Activated CD4-positive, alpha-beta T cell treated with anti-CD3 and anti-CD28 coated beads for 48 hours (primary cell): Measurements from ENCODE around the gene EYA3.
"Not testable (repeated sequence)": the region's sequence is repeated elsewhere in the genome, so short reads cannot be mapped to it uniquely, and the experiment has no call there.

Experiments used
- DNase-seq: peaks from one replicate; pipeline ENCODE4 v3.0.0-alpha.2; 2020

EYA3 gene

DNA sequence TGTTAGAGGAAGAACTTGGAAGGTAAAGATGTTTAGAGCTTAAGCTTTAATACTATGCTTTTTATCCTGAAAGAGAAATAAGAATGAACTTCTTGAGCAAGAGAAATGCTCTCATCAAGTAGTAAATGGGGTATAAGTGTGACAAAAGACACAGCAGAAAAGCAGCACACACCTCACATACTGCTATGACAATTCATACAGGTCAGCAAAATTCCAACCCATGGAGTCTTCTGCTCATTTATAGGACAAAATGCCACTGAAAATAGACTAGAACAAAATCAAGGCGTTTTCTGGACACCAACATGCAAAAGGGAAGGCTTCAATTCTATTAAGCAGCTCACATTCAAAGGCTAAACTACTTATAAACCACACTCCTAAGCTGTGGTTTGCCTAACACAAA lies 61.2 kb downstream of the EYA3 start:
- no peak for DNase-seq

DNA sequence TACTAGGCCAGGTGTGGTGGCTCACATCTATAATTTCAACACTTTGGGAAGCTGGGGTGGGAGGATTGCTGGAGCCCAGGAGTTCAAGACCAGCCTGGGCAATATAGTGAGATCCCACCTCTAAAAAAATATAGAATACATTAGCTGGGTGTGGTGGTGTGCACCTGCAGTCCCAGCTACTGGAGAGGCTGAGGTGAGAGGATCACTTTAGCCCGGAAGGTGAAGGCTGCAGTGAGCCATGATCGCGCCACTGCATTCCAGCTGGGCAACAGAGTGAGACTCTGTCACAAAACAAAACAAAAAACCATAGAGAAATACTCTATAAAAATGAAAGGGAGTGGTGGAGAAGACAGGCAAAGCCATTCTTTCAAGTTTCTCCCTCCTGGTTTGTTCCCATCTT lies 62.1 kb downstream of the EYA3 start:
- no peak for DNase-seq

DNA sequence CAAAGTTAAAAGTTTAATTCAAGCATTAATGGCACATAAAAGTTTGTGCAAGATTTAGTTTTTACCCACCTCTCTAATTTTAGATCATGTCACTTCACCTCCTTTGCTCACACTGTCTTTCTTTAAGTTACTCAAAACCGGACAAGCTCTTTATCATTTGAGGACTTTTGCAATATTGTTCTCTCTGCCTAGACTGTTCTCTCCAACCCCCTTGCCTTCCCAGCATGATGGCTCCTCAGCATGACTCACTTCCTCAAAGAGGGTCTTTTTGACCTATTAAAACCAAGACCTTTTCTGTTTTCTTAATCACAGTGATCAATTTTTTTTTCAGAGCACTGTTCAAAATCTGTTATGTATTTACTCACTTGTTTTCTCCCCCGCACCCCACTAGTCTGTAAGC lies 67.3 kb downstream of the EYA3 start:
- DNase-seq: no peak

DNA sequence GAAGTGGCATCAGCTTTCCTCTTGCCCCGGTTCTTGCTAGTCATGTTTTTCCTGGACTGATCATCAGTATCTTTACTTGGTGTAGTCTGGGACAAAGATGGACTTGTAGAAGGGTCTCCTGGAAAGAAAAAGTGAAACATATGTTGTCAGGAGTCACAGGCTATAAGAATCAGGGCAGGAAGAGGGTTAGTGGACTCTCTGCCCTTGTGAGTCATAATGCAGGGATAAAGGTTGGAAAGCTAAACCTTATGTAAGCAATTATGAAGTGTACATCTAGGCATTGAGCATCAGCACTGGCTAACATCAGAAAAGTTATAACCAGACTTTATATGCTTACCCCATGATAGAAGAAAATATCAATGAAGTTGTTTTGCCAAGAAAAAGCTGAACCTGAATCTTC lies 77.4 kb downstream of the EYA3 start:
- no peak for DNase-seq

DNA sequence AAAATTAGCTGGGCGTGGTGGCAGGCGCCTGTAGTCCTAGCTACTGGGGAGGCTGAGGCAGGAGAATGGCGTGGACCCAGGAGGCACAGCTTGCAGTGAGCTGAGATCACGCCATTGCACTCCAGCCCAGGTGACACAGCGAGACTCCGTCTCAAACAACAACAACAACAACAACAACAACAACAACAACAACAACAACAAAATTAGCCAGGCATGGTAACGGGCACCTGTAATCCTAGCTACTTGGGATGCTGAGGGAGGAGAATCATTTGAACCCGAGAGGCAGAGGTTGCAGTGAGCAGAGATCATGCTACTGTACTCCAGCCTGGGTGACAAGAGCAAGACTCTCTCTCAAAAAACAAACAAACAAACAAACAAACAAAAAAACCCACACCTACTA lies 85.3 kb downstream of the EYA3 start:
- DNase-seq: not testable (repeated sequence)

DNA sequence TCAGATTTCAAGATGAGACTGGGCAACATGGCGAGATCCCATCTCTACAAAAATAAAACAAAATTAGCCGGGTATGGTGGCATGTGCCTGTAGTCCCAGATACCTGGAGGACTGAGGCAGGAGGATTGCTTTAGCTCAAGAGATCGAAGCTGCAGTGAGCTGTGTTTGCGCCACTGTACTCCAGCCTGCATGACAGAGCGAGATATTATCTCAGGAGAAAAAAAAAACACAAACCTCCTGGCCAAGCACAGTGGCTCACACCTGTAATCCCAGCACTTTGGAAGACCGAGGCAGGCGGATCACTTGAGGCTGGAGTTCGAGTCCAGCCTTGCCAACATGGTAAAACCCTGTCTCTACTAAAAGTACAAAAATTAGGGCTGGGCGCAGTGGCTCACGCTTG lies 85.8 kb downstream of the EYA3 start:
- DNase-seq: no peak

DNA sequence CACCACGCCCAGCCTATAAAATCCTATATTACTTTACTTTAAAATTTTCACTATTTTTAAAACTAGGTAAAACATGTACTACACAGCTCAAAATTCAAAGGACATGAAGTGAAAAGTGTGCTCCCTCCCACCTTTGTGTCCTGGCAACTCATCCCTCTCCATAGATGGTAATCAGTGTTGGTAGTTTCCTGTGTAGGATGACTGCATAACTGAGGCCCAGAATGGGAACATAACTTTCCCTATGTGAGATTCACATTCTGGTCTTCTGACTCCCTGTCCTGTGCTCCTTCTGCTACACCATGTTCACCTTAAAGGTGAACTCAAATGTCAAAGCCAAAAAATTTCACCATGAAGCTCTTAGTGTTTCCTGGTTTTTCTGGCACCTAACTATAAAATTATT lies 89.4 kb downstream of the EYA3 start:
- no peak for DNase-seq

DNA sequence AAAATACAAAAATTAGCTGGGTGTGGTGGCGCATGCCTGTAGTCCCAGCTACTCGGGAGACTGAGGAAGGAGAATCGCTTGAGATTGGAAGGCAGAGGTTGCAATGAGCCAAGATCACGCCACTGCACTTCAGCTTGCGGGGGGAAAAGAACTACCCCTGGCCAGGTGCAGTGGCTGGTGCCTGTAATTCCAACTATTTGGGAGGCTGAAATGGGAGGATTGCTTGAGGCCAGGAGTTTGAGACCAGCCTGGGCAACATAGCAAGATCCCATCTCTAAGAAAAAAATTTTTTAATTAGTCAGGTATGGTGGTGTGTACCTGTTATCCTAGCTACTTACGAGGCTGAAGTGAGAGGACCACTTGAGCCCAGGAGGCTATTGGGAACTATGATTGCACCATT lies 93.9 kb downstream of the EYA3 start:
- DNase-seq: not testable (repeated sequence)

DNA sequence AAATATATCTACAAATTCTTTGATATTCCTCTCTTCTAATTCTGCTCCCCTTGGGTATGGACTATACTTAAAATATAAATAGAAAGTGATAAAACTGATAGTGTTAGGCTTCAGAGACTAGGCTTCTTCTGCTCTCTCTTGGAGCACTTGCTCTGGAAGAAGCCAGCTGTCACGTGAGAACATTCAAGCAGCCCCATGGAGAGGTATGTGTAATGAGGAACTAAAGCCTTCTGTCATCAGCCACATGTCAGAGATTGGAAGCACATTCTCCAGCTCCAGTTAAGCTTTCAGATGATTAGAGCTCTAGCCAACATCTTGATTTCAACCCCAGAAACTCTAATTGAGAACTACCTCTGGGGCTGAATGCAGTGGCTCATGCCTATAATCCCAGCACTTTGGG lies 94.3 kb downstream of the EYA3 start:
- DNase-seq: no peak

DNA sequence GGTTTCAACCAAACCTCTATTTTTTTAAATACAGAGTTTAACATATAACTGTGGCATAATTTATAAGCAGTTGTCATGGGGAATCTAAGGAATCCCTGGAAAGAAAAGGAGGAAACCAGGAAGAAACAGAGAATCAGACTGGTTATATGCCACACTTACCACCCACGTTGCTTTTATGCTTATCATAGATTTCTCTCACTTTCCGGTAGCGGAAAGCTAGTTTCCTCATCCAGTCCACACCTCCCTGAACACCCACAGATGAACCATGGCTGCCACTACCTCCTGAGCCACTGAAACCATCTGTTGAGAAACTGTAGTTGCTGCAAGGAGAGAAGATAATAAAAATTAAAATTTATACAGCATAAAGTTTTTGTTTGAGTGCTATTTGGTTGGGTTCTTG lies 95.2 kb downstream of the EYA3 start:
- peak; percentile 27 for DNase-seq

DNA sequence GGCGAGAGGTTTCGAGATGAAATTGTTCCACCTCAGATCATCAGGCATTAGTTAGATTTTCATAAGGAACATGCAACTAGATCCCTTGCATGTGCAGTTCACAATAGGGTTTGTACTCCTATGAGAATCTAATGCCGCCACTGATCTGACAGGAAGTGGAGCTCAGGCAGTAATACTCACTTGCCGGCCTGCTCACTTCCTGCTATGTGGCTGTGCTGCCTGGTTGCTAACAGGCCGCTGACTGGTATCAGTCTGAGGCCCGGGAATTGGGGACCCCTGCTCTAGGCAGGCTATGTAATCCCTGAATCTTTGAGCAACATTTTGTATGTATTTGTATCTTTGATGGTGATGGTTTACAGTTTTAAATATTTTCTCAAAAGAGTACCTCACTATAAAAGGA lies 96.1 kb downstream of the EYA3 start:
- peak; percentile 50 for DNase-seq

DNA sequence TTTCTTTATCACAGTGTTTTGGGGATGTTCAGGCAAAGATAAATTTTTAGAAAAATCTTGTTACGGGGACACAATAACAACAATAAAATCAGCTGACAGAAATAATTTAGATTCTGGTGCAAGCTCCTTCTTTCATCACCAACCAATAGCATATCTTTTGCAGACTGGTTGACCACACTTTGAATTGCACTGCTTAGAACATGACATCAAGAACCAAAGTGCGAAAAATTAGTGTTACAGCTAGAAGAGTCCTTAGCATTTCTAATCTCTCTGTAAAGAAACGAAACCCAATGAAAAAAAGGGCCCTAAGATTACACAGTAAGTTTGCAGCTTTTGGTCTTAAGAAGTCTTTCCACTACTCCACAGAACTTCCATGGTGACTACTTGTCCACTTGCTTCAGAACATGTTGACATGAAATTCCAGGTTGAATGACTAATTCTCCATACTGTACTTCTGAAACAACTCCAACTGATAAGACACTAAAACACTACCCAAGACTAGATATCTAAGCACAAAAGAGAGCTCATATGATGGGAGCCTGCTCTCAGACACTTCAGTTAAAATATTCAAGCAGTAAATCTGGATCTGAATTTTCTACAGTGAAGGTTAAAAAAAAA lies 97.4 kb downstream of the EYA3 start:
- no peak for DNase-seq

DNA sequence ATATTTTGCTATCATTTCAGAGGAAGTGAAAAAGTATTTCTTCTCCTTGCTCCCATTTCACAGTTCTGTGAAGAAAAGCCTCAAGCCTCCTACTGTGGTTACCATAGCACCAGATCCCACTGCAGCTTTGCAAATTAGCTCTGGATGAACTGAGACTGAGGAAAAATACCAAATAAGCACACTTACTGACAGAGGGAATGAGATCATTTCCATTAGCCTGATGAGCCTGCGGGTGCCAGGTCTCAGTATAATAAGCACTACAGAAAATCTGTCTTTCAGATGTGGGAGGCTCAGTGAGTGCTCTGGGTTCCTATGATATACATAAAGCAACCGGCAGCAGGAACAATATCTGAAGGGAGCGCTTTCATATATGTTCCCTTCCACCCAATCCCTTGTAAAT lies 107.3 kb downstream of the EYA3 start:
- DNase-seq: no peak

DNA sequence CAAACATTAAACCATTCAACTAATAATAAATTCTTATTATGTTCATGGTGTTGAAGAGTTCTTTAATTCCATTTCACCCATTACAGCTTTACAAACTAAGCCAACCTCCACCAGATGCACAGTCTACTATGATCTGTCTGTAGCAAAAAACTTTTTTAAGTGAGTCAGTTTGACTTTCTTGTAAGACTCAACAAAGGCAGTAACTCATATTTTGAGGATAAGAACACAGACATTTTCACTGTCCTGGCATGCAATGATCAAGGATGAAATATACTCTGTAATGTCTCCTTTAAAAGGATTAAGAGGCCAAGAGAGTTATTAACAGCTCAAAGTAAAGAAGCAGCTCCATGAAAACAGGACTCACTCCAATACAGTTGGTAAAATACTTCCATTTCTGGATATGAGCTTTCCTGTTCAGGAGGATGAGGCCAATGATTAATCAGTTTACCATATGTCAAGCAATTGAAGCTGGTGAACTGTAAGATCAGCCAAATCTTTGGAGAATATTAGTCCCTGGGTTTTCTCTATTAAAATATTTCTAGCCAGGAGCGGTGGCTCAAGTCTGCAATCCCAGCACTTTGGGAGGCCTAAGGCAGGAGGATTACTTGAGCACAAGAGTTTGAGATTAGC lies 108.1 kb downstream of the EYA3 start:
- DNase-seq: no peak

DNA sequence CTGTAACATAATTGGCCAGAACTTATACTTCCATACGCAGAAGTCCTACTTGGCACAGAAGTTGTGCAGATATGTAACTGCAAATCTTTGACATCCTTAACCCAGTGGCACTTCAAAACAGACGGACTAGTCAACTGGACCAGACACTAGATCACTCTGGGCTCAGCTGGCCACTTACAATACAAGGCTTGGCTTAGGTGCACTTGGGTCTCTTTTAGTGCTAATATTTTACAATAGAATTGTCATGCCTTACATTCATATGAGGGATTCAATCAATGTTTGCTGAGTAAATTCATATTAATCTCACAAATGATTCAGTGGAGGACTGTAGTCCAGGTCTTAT lies 108.6 kb downstream of the EYA3 start:
- DNase-seq: no peak

DNA sequence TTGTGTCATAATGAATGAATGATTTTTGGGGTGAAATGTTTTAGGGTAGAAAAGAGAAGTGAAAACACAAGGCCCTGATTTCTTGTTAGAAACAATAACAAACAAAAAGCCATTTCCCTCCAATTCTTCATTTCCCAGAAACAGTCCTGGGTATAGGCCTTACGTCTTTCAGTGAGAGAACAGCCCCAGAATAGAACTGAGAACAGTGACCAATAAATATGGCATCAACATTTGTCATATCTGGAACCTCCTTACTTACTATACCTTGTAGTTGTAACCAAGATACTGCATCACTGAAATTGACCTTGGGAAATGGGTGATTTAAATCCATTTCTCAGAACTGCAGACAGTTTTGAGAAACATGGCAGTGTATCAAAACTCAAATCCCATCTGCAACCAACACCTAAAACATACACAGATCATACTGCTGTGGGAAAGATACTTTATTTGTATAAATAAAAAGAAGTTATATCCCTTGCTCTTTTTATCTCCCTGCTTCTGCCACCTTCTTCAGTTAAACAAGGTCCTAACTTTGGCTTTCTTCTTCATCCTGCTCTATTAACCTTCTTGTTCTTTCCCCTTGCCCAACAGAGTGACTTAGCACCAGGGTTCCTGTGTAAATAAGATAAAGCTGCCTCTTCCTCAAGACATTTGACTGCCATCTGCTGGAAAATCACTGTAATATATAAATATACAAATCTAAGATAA lies 109.1 kb downstream of the EYA3 start:
- no peak for DNase-seq

DNA sequence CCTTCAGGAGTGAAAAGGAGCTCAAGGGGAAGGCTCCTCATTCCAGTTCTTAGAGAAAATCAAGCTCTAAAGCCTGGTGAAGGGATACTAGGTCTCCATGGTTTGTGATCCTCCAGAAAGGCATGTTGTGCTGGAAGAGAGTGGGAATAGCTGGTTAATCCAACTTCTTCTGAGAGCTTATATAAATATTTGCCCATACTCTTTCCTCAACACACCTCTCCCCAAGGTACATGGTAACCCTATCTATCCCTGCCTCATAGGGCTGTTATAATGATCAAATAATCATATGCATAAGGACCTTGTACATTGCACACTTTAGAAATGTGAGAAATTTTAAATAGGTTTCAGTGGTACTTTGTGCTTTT lies 114.0 kb downstream of the EYA3 start:
- DNase-seq: no peak

DNA sequence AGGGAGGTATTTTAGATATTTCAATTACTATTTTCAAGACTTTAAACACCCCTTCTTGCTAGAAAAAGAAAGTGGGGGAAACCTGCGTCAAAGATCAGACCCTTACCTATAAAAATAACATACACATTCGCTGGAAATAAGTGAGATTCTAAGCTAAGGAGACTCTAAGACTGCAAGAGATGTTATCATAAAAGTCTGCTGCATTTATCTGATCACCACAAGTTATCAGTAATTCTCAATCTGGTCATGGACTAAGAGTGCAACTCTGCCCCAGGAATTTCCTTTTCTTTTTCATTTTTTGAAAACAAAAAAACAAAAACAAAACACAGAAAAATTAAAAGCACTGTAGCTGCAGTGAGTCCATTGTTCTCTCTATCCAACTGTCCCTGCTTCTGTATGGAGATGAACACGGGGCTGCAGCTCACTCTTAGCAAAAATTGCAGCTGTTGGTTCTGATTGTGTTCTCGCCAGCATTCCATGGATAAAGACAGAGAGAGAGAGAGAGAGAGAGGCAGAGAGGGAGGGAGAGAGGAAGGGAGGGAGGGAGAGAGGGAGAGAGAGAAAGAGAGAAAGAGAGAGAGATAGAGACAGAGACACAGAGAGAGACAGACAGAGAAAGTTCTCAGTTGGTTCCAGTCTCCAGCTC lies 114.5 kb downstream of the EYA3 start:
- DNase-seq: no peak

DNA sequence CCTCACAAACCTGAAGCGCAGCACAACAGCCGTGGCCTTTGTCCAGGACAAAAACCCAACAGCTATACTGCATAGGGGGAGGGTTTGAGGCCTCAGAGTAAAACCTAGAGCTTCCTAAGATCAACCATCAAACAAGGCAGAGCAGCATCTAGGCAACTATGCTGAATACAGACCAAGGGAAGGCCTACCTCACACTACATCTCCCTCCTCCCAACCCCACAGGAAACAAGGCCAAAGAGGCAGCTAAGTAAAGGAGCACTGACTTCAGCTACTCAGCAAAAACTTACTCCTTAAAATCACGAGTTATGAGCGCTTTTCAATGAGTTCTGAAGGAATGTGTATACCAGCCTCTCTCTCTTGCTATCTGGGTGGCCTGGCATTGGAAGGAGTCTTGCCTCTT lies 116.3 kb downstream of the EYA3 start:
- DNase-seq: no peak

DNA sequence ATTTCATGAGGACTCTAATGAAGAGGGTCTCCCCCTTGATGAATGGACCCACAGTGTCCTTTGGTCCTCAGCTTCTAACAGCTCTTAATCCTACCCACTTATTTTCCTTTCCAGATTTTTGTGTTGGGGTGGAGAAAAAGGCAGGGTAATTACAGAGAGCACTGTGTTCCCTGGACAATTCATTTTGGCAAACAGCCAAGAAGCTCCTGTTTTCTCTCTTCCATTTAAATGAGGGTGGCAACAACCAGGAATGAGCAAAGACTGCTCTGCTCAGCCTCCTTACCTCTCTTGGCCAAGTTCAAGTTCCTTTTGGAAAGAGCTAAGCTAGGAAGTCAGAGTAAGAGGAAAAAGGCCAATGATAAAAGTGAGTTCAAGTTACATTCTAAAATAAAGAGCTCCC lies 116.7 kb downstream of the EYA3 start:
- DNase-seq: no peak

DNA sequence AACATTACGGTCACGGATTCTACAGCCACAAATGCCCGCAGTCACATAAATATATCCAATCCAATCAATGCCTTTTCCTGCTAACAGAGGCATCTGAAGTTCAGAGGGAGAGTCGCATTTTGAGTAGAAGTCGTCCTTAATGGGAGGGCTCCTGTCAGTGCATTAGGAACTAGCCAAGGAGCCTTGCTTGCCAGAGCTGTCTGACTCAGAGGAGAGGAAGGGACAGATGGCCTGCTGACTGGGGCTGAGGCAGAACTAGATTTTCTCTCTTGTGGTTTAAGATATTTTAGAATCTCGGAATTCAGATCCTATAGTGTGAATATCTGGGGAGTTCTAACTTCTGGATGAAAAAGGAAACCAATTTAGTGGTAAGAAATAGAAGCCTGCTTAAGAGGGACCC lies 118.0 kb downstream of the EYA3 start:
- no peak for DNase-seq

DNA sequence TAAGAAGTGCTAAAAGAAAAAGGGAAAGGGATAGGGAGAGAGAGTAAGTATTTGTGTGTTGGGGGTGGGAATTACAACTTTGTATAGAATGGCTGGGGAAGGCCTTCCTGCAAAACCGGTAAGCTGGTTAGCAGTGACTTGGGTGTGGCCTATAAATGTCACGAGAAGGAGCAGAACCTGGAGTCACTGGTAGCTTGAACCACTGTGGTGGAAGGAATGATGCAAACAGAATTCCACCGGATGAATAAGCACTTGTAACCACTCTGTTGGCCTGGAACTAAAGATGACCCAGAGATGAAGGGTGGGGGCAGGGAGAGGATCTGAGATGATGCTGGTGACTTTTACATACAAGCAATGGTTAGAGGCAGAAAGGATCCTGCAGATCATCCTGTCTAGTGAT lies 119.7 kb downstream of the EYA3 start:
- no peak for DNase-seq

DNA sequence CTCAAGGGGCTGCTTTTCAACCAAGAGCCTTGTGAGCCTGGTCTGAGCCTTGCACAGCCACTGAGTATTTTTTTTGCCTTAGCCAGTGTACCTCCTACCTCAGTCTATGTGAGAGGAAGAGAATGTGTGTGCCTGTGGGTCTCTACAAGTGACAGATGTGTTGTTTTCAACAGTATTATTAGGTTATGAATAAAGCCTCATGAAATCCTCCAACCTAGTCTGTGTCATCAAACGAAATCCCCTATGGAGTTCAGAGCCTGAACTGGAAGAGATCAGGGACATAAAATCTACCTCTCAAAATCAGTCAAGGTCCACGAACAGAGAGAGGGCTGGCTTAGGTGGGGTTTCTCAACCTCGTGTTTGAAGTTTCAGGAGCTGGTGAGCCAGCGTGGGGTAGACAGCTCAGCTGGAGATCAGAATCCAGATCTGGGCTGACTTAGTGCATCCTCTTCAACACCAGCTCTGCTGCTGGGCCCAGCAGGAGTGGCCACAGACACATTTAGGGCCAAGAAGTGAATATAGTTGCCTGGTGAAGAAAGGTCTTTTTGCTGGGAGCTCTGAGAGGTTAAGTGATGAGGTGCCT lies 120.4 kb downstream of the EYA3 start:
- DNase-seq: no peak
